HG02870 (cell line): ENCODE measurements around the gene C6orf118.

ENCODE experiments used
- ATAC-seq: cut with Tn5 transposase; IDR thresholded peaks from one replicate; pipeline ENCODE4 v1.9.1; 2021; ENCODE audit warnings: mild to moderate bottlenecking, moderate library complexity; ENCODE audit not compliant: unreplicated experiment

Gene C6orf118

DNA sequence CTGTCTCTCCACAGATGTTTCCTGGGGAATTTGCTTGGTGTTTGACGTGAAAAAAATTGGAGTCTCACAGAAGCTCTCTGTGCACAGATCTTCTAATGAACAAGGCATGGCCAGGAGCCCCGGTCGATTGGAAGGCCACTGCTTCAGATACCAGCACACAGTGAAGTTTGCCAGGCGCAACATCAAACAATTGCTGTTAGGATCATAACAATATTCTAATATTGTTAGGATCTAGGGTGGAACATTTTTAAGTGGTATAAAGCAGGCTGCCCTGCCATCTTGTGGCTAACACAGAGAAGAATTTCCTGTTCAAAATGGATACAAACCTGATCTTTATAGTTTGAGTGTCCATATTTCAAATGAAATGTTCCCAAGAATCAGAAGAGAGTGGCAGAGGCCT, 64.1 kb downstream of the C6orf118 start:
- ATAC-seq = no peak

DNA sequence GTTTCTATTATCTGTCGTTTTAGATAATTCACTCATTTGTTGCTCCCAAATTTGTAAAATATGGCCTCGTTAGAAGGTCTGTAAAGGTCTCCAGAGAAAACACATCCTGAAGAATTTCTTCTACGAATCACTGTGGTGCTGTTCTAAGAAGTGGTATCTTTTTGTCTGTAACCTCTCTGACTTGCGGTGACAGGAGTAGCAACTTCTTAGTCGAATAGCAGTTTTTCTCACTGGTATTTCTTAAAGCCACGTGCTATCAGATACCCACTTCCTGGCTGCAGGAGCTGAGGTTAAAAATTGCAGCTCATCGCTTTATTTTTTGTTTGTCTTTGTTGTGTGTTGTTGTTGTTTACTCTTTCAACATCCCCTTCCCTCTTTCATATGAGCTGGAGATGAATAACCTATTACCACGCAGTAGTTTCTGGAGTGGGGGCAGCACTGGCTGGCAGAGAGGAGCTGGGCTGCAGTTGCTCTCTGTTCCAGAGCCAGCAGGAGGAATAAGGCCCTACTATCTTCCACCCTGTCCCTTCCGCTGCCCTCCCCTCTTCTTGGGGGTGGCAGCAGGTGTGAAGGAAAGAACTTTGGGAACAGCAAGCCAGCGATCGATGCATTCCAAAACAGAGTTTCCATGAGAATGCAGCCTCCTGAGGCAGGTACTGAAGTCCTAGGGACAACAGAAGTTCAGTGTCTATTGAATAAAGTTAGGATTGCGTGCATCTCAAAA, 64.7 kb downstream of the C6orf118 start:
- no peak for ATAC-seq

DNA sequence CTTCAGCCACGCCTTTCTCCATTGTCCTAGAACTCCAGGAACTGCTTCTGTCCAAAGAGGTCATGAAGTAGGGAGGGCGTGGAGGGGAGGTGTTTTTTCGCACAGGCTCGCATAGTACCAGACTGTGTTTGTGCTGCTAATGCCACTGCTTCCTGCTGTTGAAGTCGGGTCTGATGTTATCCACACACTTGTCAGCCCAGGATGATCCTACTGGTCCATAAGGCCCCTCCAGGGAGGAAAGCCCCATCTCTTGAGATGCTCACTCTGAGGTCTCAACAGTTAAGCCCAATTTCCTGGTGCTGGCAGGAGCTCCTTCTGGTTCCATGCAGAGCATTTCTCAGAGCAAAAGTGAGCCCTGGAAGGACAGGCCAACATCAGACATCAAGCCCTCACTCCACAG, 65.6 kb downstream of the C6orf118 start:
- no peak for ATAC-seq

DNA sequence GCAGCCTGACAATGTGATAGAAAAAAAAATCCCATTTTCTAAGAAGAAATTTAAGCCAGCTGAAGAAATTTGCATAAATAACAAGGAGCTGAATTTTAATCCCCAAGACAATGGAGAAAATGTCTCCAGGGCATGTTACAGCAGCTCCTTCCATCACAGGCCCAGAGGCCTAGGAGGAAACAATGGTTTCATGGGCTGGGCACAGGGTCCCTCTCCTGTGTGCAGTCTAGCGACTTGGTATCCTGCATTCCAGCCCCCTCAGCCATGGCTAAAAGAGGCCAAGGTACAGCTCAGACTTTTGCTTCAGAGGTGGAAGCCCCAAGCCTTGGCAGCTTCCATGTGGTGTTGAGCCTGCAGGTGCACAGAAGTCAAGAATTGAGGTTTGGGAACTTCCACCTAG, 73.1 kb downstream of the C6orf118 start:
- no peak for ATAC-seq

DNA sequence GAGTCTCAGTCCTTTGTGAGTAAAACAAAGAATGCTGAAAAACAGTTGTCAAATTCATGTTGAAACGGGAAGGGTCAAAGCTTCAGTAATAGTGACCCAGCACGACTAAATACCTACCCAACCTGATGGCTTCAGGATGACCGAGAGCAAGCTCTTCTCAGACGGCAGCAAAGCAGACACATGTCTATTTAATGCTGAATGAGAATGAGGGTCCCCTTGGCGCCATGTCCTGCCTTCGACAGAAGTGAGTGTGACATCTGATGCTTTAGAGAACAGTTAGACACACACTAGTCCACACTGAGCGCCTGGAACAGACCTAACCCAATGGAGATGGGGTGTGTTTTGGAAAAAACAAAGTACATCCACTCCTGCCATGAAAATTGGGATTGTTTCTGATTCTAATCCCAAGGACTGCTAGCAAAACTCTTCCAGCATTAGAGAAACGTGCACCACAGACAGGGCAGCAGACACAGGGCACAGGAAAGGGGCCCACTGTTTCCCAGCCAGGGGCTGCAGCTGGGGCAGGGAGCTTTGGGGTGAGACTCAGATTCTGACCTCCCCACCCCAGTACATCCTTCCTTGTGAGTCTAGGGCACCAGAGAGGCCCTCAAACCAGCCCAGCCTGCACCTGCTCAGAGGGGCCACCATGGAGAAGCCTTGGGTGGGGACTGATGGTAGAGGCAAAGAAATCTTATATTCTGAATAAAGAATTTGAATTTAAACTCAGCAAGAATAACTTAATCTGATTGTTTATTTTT, 76.5 kb downstream of the C6orf118 start:
- ATAC-seq = no peak

DNA sequence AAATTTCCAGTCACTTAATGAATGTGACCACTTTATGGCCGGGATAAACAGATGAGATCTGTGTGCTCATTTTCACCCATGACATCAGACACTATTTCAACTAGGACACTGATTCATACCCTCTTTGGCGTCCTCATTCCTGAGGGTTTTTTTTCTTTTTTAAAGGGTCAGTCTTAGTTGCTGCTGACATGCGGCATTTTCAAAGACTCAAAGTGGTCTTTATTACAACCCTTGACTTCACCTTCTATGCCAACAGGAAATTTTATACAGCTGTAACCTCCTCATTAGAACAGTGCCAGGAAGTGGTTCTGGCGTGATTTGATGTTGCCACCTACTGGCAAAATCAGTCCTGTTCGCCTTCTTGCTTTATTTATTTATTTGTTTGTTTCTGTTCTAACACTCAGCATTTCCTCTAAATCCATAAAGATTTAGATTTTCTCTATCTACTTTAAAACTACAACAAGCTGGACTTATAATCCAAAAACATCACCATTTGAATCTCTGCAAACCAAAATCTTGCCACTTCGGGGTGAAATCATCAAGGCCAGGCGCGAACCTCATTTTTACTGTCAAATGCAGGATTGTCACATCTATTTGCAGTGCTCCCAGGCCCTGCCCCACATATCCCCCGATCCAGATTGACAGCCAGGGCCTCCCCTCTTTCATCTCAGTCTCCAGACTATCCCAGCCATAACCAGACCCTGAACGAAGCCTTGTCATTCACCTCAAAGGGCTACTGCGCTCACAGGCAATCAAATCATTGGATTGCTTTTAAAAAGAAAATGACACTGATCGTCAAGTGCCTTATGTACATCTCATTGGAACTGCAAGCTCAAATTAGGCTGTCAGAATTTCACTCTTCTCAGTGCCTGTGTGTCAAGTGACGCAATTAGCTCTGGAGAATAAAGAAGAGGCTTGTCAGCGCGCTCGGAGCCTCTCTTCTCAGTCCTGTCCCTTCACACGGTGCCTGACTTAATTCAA, 77.5 kb downstream of the C6orf118 start:
- ATAC-seq = no peak

DNA sequence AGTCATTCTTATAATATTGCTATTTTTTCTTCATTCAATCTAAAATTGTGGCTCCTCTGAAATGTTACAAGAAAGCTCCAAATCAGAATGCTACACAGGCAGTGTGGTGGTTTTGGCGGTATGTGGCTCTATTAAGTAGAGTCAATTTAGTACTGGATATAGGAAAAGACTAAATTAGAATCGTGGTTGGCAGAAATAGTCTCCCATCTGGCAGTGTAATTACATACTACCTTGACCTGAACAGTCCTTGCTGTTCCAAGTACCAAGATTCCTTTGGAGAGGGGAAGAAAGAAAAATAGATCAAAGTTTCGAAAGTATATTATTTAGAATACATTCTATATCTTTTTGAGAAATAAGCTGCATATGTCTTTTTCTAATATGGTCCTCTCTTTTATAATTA, 78.2 kb downstream of the C6orf118 start:
- ATAC-seq = no peak
